HCT116 (cell line): Measurements from ENCODE around the gene MAML3. TPM values are rescaled to one million over a fixed set of nuclear protein-coding genes. Genes with fewer than 3 reads are reported as not detected.

Source experiments
- ATAC-seq: fragments of 200-7000 bp; cut with Tn5 transposase; 2 replicates; pipeline ENCODE4 v1.9.1; 2020; ENCODE audit warnings: mild to moderate bottlenecking, moderate library complexity
- BruUV-seq: library from RNA; stranded (reverse); fragments of 400-500 nt; replicated peaks from 2 replicates; lab custom pipeline; 2021; lab: Mats Ljungman, UMichigan
- CTCF ChIA-PET: fragments of 300-600 bp; sonication (Branson Sonifier 250); formaldehyde crosslinking; loops from one replicate; lab custom pipeline; 2021; ENCODE audit warnings: antibody characterized with exemption; lab: Charles Lee
- POLR2A ChIA-PET: fragments of 300-600, 350-600 bp; sonication (Branson Sonifier 250); formaldehyde crosslinking; loops from one replicate; lab custom pipeline; 2021; ENCODE audit warnings: antibody characterized with exemption; lab: Charles Lee
- RAD21 ChIA-PET, 2 experiments: fragments of 300-600 bp; sonication (Branson Sonifier 250); formaldehyde crosslinking; loops; one replicate each; lab custom pipeline; 2023; ENCODE audit warnings: low total read pairs in 2 of 2; ENCODE audit not compliant: uncharacterized antibody in 2 of 2, unreplicated experiment in 2 of 2, low non-redundant PET in 1 of 2; lab: Charles Lee
- DNase-seq: peaks from one replicate; pipeline ENCODE4 v3.0.0-alpha.2; 2010; ENCODE audit warnings: low read depth, low spot score
- H2AFZ ChIP-seq: fragments of 200-600 bp; shearing (Covaris generic), sonication (generic); 2 replicates; pipeline ENCODE4 v1.6.1; 2017; ENCODE audit warnings: low read depth, mixed run types, mixed read lengths, antibody characterized with exemption, low read length; ENCODE audit not compliant: poor library complexity, severe bottlenecking
- H3K27ac ChIP-seq: 2 replicates; pipeline ENCODE4 v1.5.1; 2012; ENCODE audit warnings: low read depth, low read length
- H3K27me3 ChIP-seq: fragments of 200-600 bp; sonication (generic); 2 replicates; pipeline ENCODE4 v1.6.1; 2016; ENCODE audit warnings: mixed run types, low read length, mixed read lengths; ENCODE audit not compliant: insufficient read depth
- H3K36me3 ChIP-seq, 2 experiments: fragments of 200-500 bp in 1 of 2; fragments of 200-600 bp in 1 of 2; sonication (Bioruptor generic) in 1 of 2; sonication (generic) in 1 of 2; 2 replicates each; pipeline versions ENCODE4 v1.5.1 to v1.6.1; 2014 to 2016; ENCODE audit warnings: low read length in 2 of 2, inconsistent platforms in 1 of 2, mixed read lengths in 1 of 2, mixed run types in 1 of 2; ENCODE audit not compliant: insufficient read depth in 2 of 2, control insufficient read depth in 1 of 2
- H3K4me1 ChIP-seq, 2 experiments: fragments of 200-600 bp in 1 of 2; sonication (generic) in 1 of 2; 2 replicates each; pipeline versions ENCODE4 v1.5.1 to v1.6.1; 2012 to 2017; ENCODE audit warnings: low read length in 2 of 2, inconsistent platforms in 1 of 2, mild to moderate bottlenecking in 1 of 2, mixed read lengths in 1 of 2, mixed run types in 1 of 2, moderate library complexity in 1 of 2; ENCODE audit not compliant: insufficient read depth in 2 of 2, control insufficient read depth in 1 of 2
- H3K4me2 ChIP-seq: fragments of 200-600 bp; sonication (generic); 2 replicates; pipeline ENCODE4 v1.6.1; 2017; ENCODE audit warnings: mixed run types, low read length, mixed read lengths
- H3K4me3 ChIP-seq, 2 experiments: fragments of 200-600 bp in 1 of 2; sonication (generic) in 1 of 2; replicated peaks in 1 of 2; 2 replicates each; pipeline ENCODE4 v1.5.1; 2011 to 2016; ENCODE audit warnings: low read length in 2 of 2, control low read depth in 1 of 2, low read depth in 1 of 2, mild to moderate bottlenecking in 1 of 2, mixed read lengths in 1 of 2, mixed run types in 1 of 2
- H3K79me2 ChIP-seq: fragments of 200-600 bp; sonication (generic); 2 replicates; pipeline ENCODE4 v1.6.1; 2017; ENCODE audit warnings: mild to moderate bottlenecking, mixed run types, low read length, moderate library complexity, mixed read lengths; ENCODE audit not compliant: insufficient read depth
- H3K9ac ChIP-seq: fragments of 200-600 bp; sonication (generic); 2 replicates; pipeline ENCODE4 v1.6.1; 2016; ENCODE audit warnings: low read length, mixed read lengths
- H3K9me2 ChIP-seq: fragments of 200-600 bp; sonication (generic), shearing (Covaris generic); 2 replicates; pipeline ENCODE4 v1.6.1; 2017; ENCODE audit warnings: mixed run types, mild to moderate bottlenecking, moderate library complexity; ENCODE audit not compliant: insufficient read depth
- H3K9me3 ChIP-seq, 2 experiments: fragments of 200-500 bp in 1 of 2; fragments of 200-600 bp in 1 of 2; sonication (Bioruptor generic) in 1 of 2; sonication (generic) in 1 of 2; 2 replicates each; pipeline ENCODE4 v1.6.1; 2014 to 2017; ENCODE audit warnings: low read length in 2 of 2, mixed read lengths in 2 of 2, inconsistent platforms in 1 of 2, low read depth in 1 of 2, mild to moderate bottlenecking in 1 of 2, mixed run types in 1 of 2, moderate library complexity in 1 of 2; ENCODE audit not compliant: control insufficient read depth in 1 of 2, insufficient read depth in 1 of 2
- H4K20me1 ChIP-seq: fragments of 200-600 bp; sonication (generic), shearing (Covaris generic); 2 replicates; pipeline ENCODE4 v1.6.1; 2017; ENCODE audit warnings: mixed run types, mild to moderate bottlenecking, moderate library complexity; ENCODE audit not compliant: insufficient read depth
- CEBPB ChIP-seq: IDR thresholded peaks from 2 replicates; pipeline ENCODE4 v1.6.1; 2012; ENCODE audit warnings: low read depth
- JUND ChIP-seq: IDR thresholded peaks from 2 replicates; pipeline ENCODE4 v1.6.1; 2012
- POLR2AphosphoS5 ChIP-seq: IDR thresholded peaks from 2 replicates; pipeline ENCODE4 v1.6.1; 2011; ENCODE audit warnings: mild to moderate bottlenecking, low read depth, low read length, moderate library complexity
- RAD21 ChIP-seq: IDR thresholded peaks from 2 replicates; pipeline ENCODE4 v1.6.1; 2012; ENCODE audit warnings: low read depth, mild to moderate bottlenecking
- TCF7L2 ChIP-seq: IDR thresholded peaks from 2 replicates; pipeline ENCODE4 v1.7.0; 2011; ENCODE audit warnings: borderline replicate concordance, inconsistent platforms; ENCODE audit not compliant: insufficient read depth, insufficient read length; ENCODE audit errors: extremely low read depth
- YY1 ChIP-seq: IDR thresholded peaks from 2 replicates; pipeline ENCODE4 v1.6.1; 2011; ENCODE audit warnings: low read length, low read depth, moderate library complexity, mild to moderate bottlenecking; ENCODE audit not compliant: insufficient replicate concordance; ENCODE audit errors: extremely low read depth
- ZFX ChIP-seq: fragments of 450-650 bp; IDR thresholded peaks from 2 replicates; pipeline ENCODE4 v1.6.1; 2017
- ZNF274 ChIP-seq: fragments of 200-500 bp; sonication (Bioruptor generic); IDR thresholded peaks from 2 replicates; pipeline ENCODE4 v1.6.1; 2014; ENCODE audit warnings: mild to moderate bottlenecking, low read depth, low read length, inconsistent platforms
- intact Hi-C: fragments of 100-400 bp; cut with micrococcal nuclease; formaldehyde crosslinking; loops from 2 replicates; pipeline ENCODE4 v1.10.0; 2022
- total RNA-seq: library from RNA; stranded (reverse); gene quantifications from one replicate; pipeline ENCODE4 v1.2.1, GENCODE V29; 2021; ENCODE audit not compliant: unreplicated experiment
- TF ChIP-seq, protein P1 (sequence below): IDR thresholded peaks from 2 replicates; pipeline ENCODE4 v1.6.1; 2012
- TF ChIP-seq, protein P2 (sequence below): IDR thresholded peaks from 2 replicates; pipeline ENCODE4 v1.6.1; 2011; ENCODE audit warnings: mild to moderate bottlenecking, low read length, moderate library complexity; ENCODE audit not compliant: insufficient replicate concordance; ENCODE audit errors: extremely low read depth

The MAML3 gene
- total RNA-seq, 1 experiment from 2014 or later: 3.1 TPM

DNA sequence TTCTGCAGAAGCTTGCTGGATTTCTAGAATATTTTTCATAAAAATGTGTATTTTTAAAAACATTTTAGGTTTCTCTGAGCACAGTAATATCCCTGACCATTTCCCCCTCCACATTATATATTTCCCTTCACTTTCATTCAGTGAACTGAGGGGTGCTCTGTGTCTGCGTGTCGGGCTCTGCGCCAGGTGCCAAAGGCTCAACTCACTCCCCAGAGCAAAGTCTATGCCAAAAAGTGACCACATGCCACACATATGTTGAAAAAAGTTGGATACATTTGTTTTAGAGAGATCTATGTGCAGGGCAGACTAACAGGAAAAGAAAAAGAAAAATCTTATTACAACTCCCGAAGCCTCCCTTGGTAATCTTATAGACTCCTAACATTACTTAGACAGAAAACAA, 254.6 kb downstream of the MAML3 start:
- Histone ChIP-seq H3K27ac (no peak overlapping the region), H3K4me2 (no peak overlapping the region), H3K9me3 (no peaks in the 10 kb centered on the region), H3K27me3 (no peaks in the 10 kb centered on the region), H3K9ac (no peak overlapping the region), H3K36me3 (no peaks in the 10 kb centered on the region), H3K9me2 (no peaks in the 10 kb centered on the region), H4K20me1 (no peaks in the 10 kb centered on the region), H3K79me2 (no peaks in the 10 kb centered on the region), H3K4me3 (no peak overlapping the region), H2AFZ (no peak overlapping the region), H3K4me1 (no peaks in the 10 kb centered on the region)
- ChIA-PET CTCF (no interaction called here), POLR2A (no interaction called here), RAD21 (no interaction called here)
- no peak for ATAC-seq
- DNase-seq: no peak
- intact Hi-C loops: no loop called here
- BruUV-seq: no TSS peak
- TF ChIP-seq POLR2AphosphoS5 (no peak), RAD21 (no peak), JUND (no peak), TCF7L2 (no peak), CEBPB (no peak), YY1 (no peak), ZFX (no peak), ZNF274 (no peak)
- TF ChIP-seq, protein P1, sequence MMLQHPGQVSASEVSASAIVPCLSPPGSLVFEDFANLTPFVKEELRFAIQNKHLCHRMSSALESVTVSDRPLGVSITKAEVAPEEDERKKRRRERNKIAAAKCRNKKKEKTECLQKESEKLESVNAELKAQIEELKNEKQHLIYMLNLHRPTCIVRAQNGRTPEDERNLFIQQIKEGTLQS: no peak
- TF ChIP-seq, protein P2, sequence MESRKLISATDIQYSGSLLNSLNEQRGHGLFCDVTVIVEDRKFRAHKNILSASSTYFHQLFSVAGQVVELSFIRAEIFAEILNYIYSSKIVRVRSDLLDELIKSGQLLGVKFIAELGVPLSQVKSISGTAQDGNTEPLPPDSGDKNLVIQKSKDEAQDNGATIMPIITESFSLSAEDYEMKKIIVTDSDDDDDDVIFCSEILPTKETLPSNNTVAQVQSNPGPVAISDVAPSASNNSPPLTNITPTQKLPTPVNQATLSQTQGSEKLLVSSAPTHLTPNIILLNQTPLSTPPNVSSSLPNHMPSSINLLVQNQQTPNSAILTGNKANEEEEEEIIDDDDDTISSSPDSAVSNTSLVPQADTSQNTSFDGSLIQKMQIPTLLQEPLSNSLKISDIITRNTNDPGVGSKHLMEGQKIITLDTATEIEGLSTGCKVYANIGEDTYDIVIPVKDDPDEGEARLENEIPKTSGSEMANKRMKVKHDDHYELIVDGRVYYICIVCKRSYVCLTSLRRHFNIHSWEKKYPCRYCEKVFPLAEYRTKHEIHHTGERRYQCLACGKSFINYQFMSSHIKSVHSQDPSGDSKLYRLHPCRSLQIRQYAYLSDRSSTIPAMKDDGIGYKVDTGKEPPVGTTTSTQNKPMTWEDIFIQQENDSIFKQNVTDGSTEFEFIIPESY: no peak
